SH-SY5Y (cell line): ENCODE measurements around the gene AKIP1.

ENCODE experiments used
- GATA2 ChIP-seq: IDR thresholded peaks from 2 replicates; pipeline ENCODE4 v1.6.1; 2011; ENCODE audit warnings: mild to moderate bottlenecking, low read depth, low read length
- GATA3 ChIP-seq: IDR thresholded peaks from 2 replicates; pipeline ENCODE4 v1.6.1; 2011; ENCODE audit warnings: low read depth, mild to moderate bottlenecking, low read length, moderate library complexity

GRCh38 chr11:8878771-8879170, 32.2 kb upstream of the AKIP1 start:
- no peak for TF ChIP-seq GATA2
- TF ChIP-seq GATA3, result no peak
